Hepatocyte (in vitro differentiated cells): ENCODE results near the gene SEPHS2.

Source experiments
- EZH2 ChIP-seq: fragments of 200-600 bp; sonication (generic); IDR thresholded peaks from 2 replicates; pipeline ENCODE4 v1.6.1; 2016; ENCODE audit warnings: antibody characterized with exemption, mild to moderate bottlenecking, borderline replicate concordance
- EZH2phosphoT487 ChIP-seq: fragments of 200-600 bp; sonication (generic); IDR thresholded peaks from one replicate; pipeline ENCODE4 v1.6.1; 2018; ENCODE audit warnings: antibody characterized with exemption, mild to moderate bottlenecking, low read depth, moderate library complexity; ENCODE audit not compliant: unreplicated experiment, severe bottlenecking

DNA sequence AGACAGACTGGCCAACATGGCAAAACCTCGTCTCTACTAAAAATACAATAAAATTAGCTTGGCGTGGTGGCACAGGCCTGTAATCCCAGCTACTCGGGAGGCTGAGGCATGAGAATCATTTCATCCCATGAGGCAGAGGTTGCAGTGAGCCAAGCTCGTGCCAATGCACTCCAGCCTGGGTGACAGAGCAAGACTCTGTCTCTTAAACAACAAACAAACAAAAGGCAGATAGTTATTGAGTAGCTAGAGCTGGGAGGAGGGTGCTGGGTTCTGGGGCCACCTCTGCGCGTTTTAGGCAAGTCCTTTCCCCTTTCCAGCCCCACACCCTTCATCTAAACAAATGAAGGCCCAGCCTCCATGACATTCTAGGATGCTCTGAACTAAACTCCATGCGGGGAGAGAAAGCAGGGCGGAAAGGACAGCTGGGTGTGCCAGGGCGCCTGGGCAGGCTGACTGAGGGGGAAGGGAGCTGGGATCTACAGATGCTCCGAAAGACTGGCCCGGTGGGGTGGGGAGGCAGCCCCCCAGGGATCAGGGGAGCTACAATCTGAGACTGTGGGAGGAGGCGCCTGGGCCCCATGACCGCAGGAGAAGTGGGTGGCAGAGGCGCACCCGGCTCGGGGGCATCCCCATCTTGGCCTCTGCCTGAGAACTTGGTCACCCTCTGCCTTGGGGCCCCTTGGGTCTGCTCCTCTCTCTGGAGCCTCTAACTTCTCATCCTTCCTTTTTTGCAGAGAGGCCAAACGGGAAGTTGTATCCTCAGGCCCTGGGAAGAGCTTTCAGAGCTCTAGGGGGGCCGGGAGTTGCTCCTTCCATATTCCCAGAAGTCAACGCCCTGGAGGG is 27.8 kb upstream of the SEPHS2 start:
- no peak for TF ChIP-seq EZH2phosphoT487
- no peak for TF ChIP-seq EZH2
